Iris pigment epithelial cell (primary cell): ENCODE results near the gene SPTLC2.
"Not testable (repeated sequence)": the region's sequence is repeated elsewhere in the genome, so short reads cannot be mapped to it uniquely, and the experiment has no call there.

Experiments
- DNase-seq: peaks from one replicate; pipeline ENCODE4 v3.0.0-alpha.2; 2011; ENCODE audit warnings: low read depth

SPTLC2 gene

DNA sequence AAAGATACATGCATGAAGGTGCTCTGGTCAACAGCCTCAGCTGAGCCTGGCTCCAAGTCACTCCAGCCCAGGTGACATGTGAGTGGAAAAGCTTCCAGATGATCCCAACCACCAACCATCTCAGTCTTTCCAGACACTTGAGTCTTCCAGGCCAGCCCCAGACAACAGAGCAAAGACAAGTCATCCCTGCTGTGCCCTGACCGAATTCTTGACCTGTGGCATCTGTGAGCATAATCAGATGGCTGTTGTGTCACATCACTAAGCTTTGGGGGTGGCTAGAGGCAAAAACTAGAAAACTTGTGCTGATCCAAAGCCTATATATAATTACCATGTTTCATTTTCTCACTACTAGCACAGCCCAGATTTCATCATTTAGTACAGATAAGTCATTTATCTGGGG is 67.0 kb downstream of the SPTLC2 start:
- no peak for DNase-seq

DNA sequence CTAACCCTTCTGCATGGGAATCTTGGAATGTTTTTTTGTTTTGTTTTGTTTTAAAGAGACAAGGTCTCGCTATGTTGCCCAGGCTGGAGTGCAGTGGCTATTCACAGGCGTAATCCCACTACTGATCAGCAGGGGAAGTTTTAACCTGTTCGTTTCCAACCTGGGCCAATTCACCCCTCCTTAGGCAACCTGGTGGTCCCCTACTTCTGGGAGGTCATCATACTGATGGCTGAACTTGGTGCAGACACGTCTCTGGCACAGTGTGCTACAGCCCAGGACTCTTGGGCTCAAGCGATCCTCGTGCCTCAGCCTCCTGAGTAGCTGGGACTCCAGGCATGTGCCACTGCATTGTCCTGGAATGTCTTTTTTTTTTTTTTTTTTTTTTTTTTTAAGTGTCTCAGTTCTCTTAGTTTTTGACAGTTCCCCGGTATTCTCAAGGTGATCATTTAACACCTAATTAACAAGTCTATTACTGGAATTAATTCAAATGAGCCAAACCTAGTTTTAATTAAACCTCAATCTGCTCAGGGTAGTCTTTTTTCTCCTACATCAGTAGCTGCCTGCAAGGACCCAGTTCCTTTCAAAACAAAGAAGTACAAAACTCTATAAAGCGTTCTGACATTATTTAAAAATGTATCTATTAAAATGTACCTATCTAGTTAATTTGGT is 68.8 kb downstream of the SPTLC2 start:
- no peak for DNase-seq

DNA sequence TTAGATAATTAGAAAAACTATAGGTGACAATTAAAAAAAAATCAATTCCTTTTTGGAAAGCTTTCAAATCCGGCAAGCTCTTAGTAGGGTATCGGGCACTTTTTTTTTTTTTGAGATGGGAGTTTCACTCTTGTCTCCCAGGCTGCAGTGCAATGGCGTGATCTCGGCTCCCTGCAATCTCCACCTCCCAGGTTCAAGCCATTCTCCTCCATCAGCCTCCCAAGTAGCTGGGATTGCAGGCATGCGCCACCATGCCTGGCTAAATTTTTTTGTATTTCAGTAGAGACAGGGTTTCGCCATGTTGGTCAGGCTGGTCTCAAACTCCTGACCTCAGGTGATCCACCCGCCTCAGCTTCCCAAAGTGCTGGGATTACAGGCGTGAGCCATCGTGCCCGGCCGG is 71.3 kb downstream of the SPTLC2 start:
- not testable (repeated sequence) for DNase-seq

DNA sequence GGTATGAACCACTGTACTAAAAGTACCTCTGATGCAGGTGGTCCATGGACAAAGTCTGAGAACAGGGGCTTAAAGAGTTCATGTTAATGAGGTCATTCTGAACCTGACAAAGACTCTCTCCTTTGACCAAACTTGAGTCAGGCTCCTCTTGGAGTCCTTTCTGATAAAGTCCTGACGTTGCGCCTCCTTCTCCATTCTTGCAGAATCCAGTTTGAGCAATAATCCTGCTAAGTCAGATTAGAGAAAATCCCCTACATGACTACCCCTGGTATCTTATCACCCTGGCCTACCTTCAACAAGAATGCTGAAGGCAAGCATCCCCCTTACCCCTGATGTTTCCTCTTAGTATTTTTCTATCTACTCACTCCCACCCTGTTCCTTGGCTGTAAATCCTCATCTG is 71.9 kb downstream of the SPTLC2 start:
- DNase-seq = no peak

DNA sequence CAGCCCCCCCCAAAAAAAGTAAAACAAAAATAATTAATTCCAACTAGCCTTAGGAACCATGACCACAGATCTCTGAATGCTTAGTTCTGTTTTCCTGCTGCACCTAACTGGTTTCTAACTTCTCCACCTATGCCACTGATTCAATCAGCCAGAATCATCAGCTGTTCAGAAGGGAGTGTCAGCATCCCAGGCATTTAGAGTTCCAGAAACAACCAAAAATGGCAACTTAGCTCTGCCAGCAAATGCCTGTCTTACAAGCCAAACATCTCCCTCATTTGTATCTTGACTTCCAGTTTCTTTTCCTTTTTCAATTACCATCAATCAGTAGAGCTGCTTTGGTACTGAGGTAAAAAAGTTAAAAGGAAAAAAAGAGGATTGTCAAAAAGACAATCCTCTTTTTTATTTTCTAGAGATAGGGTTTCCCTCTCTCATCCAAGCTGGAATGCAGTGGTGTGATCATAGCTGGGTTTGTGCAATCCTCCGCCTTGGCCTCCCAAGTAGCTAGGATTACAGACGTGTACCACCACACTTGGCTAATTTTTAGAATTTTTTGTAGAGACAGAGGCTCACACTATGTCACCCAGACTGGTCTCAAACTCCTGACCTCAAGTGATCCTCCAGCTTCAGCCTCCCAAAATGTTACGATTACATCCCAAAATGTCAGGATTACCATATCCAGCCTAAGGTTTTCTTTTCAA is 72.7 kb downstream of the SPTLC2 start:
- DNase-seq = peak; percentile 71

DNA sequence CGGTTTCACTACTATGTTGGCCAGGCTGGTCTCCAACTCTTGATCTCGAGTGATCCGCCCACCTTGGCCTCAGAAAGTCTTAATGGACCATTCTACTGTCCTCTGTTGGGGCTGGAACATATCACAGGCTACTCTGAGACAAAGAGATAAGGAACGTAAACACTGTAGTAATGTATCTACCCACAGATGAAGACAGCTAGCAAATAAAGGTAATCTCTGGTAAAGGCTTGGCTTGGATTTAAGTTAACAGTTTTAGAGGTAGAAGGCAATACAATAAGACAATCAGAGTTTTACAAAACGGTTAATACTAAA is 73.2 kb downstream of the SPTLC2 start:
- peak; percentile 12 for DNase-seq

DNA sequence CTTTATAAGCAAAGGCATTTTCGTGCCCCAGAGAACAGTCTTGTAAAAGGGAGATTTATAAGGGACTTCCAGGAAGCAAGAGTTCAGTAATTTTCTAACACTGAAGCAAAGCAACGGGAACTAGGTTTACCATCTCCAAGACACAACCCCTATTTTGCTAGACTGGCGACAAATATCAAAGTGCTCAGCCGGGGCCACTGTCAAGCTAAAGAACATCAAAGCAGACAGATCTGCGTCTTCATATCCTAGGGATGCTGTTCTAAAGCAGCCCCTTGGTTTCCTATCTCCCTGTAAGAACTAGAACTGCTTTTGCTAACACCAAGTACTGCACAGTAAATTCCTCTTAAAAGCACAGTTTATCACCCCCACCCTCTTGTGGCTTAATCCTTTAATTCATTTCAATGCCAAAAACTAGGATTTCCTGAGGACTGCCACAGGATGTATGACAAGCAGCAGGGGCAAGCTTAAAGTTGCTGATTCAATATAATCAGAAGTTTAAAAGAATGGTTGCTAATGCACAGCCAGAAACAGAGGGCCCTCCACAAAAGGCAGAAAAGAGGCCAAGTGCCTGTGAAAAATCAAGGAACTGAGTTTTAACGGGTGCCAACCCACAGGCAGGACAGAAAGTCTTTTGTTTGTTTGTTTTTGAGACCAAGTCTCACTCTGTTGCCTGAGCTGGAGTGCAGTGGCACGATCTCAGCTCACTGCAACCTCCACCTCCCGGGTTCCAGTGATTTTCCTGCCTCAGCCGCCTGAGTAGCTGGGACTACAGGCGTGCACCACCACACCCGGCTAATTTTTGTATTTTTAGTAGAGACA is 73.8 kb downstream of the SPTLC2 start:
- DNase-seq = peak; percentile 35

DNA sequence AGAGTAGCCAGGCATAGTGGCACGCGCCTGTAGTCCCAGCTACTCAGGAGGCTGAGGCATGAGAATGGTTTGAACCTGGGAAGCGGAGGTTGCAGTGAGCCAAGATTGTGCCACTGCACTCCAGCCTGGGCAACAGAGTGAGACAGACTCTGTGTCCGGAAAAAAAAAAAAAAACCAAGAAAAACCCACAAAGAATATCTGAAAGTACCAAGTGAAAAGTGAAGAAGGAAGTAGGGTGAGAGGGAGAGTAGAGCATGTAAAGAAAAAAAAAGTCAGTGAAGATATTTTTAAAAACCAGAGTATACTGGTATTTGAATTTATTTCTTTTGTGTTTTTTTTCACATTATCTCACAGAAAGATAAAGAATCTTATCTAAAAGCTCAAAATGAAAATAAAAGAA is 74.5 kb downstream of the SPTLC2 start:
- DNase-seq = no peak

DNA sequence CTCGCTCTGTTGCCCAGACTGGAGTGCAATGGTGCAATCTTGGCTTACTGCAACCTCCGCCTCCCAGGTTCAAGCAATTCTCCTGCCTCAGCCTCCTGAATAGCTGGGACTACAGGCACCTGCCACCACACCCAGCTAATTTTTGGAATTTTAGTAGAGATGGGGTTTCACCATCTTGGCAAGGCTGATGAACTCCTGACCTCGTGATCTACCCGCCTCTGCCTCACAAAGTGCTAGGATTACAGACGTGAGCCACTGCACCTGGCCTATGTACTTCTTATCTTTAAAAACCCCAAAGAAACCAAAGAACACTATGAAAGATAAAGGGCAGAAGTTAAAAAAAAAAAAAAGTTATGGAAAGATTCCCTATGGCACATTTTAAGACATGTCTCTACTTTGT is 79.5 kb downstream of the SPTLC2 start:
- DNase-seq = not testable (repeated sequence)

DNA sequence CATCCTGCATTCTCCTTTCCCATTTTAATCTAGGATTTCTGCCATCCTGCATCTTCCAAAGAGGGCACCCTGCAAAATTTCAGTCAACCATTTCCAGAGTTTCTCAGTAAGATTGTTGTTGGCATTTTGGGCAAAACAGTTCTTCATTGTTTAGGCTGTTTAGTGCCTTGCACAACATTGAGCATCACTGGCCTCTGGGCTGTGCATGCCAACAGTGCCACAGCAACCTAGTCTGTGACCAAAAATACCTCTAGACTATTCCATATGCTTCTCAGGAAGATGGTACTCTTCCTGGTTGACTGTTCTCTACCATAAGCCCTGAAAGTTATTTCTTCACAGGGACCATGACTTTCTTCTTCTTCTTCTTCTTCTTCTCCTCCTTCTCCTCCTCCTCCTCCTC is 85.4 kb downstream of the SPTLC2 start:
- DNase-seq = no peak

DNA sequence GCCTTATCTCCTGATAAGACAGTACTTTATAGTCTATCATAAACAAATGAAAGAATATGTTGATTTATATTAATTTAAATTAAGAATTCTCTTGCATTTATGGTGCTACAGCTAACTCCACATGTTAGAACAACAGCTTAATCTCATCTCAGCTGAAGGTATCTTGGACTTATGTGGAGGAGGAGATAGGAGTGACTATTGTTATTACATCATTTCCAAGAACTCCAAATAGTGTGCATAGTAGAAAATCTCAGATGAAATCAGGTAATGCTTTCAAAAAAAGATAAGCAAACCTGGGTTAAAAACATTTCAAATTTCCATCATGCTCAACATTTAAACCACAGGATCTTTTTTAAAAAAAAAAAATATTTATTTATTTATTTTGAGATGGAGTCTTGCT is 86.5 kb downstream of the SPTLC2 start:
- DNase-seq = no peak

DNA sequence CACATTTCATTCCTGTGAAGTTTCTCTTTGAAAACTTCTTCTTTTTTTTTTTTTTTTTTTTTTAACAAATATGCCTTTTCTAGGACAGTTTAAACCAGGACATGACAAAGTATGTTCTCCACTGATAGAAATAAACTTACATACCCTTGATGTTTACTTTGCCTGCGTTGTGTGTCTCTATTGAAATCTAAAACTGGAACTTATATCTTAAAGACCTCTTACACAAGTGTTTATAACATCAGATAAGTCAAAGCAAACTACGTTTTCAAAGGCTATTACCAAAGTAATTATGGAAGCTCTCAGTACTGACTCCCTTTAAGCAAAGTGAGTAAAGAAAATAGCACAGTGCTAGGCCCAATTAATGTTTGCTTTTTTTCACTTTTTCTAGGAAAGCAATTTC is 87.2 kb downstream of the SPTLC2 start:
- peak; percentile 47 for DNase-seq

DNA sequence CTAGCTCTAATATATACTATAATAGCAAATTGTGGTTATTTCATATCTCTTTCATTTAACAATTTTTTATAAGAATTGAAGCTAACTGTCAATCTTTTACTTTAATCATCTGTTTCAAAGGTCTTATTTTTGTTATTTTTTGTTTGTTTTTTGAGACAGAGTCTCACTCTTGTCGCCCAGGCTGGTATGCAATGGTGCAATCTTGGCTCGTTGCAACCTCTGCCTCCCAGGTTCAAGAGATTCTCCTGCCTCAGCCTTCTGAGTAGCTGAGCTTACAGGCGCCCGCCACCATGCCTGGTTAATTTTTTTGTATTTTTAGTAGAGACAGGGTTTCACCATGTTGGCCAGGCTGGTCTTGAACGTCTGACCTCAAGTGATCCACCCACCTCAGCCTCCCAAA is 87.7 kb downstream of the SPTLC2 start:
- DNase-seq = not testable (repeated sequence)

DNA sequence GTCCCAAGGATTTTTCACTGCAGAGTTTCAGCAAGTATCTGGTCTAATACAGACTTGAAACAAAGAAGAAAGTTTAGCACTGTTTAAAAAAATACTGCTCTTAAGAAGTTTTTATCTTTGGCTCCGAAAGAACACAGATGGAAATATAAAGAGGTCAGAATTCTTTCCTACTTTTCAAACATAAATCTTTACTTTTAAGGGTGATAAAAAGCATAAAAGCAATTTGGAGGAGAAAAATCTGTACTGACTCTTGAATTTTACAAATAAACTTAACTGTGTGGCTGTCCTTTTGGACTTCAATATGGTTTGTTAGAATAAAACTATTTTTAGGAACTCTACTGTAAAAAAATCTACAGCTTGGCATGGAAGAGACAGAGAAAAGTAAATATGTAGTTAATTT is 90.2 kb downstream of the SPTLC2 start:
- DNase-seq = no peak

DNA sequence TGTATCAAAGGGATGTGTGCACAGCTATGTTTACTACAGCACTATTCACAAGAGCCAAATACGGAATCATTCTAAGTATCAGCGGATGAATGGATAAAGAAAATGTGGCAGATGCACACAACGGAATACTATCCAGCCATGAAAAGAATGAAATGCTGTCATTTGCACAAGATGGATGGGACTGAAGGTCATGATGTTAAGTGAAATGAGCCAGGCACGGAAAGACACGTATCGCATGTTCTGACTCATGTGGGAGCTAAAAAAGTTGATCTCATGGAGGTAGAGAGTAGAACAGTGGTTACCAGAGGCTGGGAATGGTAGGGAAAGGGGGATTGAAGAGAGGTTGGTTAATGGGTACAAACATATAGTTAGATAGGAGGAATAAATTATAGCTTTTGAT is 91.9 kb downstream of the SPTLC2 start:
- DNase-seq = no peak

DNA sequence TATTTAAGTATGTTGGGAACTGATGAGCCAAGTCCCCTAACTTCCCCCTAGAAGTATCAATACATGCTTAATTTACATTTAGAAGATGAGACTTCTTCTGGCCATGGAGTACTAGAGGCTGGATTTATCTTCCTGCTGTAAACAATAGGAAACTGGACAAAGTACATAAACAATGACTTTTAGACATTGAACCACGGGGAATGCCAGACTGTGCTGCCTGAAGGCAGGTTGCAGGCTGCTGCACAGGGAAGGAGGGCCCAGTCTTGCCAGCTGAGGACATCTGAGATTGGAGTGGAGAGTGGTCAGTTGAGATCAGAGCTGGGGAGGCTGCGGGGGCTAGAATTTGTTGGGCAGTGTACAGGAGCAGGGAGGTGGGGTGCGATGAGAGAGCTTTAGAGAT is 93.3 kb downstream of the SPTLC2 start:
- no peak for DNase-seq

DNA sequence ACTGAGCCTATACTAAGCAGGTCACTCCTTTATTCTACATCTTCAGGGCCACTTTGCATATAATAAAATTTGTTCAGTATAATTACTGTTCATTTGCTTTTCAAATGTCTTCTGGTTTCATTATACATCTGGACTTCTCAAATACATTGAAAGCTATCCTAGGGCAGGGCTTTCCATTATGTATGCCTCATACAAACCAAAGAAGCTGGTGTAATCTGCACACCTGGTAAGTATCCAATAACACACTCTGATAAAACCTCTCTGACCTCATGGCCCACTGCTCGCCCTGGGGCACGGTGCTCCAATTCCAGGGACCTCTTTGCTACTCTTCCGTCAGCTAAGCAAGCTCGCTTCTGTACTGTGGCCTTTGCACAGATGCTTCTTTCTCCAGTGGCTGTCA is 95.9 kb downstream of the SPTLC2 start:
- DNase-seq = no peak

DNA sequence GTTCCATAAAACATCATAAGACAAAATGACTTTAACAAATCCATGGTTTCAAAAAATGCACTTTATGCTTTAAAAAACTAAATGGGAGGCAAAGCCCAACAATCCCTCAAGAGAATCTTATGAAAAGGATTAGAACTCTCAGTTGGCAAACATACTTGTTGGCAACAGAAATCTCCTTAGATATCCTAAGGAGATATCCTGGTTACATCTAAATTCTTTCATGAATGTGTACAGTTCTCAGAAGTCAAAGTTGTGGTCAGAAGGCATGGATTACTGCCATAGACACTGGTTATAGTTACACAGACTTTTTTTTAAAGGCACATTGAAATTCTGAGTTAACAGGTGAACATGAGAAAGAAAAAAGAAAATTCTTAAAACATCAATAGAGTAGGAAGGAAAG is 100.3 kb downstream of the SPTLC2 start:
- DNase-seq = peak; percentile 43

DNA sequence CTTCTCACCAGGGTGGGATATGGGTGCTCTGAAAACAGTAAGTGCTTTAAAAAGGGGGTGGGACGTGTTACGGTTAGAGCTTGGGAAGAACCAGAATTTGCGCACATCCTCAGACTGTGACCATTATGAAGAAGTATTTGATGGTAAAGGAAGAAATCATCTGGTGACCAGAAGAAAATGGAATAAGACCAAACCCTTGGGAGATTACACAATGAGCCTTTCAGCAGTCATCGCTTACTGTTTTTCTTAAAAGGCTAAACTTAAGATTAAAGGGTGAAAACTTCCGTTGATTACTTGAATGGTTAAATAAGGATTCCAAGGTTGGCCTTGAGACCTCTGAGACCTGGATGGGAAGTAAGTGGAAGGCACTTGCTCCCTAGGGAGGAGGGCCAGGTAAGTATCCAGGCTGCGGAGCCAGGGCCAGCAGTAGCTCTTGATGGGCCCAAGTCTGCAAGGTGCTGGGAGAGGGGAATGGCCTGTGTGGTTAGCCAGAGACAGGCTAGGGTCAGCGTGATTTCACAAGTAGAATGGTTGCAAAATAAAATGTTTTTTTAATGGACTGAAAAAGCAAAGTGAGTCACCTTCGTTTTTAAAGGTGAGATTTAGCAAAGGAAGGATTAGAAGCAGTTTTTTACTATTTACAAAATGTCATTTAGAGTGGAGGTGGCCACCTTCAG is 104.8 kb downstream of the SPTLC2 start:
- peak; percentile 58 for DNase-seq

DNA sequence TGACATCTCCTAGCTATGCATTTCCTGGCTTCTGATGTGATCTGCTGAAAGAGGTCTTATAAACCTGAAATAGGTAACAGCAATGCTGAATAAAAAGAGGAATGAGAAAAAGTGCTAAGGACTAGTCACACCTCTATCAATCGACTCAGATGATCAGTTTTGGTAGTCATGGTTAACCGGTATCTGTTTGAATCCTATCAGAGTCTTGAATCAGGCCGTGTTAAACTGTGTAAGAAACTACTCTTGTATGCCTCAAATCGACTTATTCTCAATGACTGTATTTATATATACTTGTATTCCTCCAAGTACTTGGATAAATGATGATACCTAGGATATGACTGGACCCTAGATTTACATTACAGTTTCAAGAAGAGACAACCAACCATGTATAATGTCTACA is 107.1 kb downstream of the SPTLC2 start:
- no peak for DNase-seq

DNA sequence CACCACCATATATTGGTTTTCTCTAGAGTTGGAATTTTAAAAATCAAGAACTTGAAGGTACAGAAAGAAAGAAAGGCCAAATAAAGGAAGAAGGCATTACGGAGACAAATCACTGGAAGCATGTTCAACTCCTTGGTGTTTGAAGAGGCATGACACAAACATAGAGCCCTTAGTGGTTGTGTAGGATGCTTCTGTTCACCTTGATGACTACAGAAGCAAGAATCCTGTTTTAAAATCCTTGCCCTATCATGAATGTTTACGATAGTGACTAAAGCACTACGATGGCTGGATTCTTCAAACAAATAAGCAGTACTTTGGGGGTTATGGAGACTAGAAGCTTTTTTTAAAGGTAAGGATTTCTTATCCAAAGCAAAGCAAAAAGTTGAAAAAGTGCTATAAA is 107.6 kb downstream of the SPTLC2 start:
- no peak for DNase-seq

DNA sequence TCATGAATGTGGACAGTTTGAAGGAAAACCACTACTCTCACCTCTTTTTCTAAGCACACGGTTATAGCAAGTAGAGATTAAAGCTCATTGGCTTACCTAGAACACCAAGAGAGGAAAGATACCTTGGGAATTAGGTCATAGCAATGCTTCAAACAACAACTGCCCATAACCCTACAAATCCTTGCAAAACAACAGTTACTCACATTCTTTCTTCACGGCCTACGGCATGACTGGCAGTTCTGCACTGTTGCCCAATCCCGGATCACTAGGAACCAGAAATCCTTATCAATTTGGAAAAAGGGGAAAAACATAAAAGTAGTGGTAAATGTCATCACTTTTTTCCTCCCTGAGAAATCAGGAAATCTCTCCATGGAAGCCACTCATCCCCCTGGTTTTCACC is 108.2 kb downstream of the SPTLC2 start:
- peak; percentile 97 for DNase-seq

DNA sequence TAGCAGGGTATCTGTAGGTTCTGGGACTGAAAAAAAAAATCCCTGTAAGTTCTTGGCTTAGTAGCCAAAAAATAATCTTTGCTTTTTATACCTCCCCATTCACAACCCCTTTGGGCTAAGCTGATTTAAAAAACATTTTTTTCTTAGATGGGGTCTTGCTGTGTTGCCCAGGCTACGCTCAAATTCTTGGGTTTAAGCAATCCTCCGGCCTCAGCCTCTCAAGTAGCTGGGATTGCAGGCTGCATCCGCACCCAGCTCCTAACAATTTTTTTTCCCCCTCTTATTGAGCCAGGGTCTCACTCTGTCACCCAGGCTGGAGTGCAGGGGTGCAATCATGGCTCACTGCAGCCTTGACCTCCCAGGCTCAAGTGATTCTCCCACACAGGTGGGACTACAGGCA is 108.7 kb downstream of the SPTLC2 start:
- DNase-seq = no peak
